CD4-positive, alpha-beta memory T cell (primary cell): Measurements from ENCODE around the gene HRH1. TPM values are rescaled to one million over a fixed set of nuclear protein-coding genes. Genes with fewer than 3 reads are reported as not detected.

ENCODE experiments used
- CTCF ChIA-PET: fragments of 350-600 bp; sonication (Branson Sonifier 250); formaldehyde crosslinking; loops from one replicate; lab custom pipeline; 2021; ENCODE audit warnings: inconsistent platforms; ENCODE audit not compliant: partially characterized antibody; lab: Charles Lee
- POLR2A ChIA-PET: fragments of 350-600 bp; sonication (Branson Sonifier 250); formaldehyde crosslinking; loops from one replicate; lab custom pipeline; 2021; ENCODE audit not compliant: partially characterized antibody; lab: Charles Lee
- DNase-seq, 5 donors: peaks; one replicate each; pipeline versions ENCODE4 v3.0.0 to v3.0.0-alpha.2; 2020 to 2022; ENCODE audit warnings: mixed read lengths in 1 of 5
- H3K27ac ChIP-seq: one replicate; pipeline ENCODE4 v1.7.0; 2013; ENCODE audit warnings: low read depth, low read length
- H3K27me3 ChIP-seq: 2 replicates; pipeline ENCODE4 v1.7.0; 2013; ENCODE audit warnings: mild to moderate bottlenecking, low read length, moderate library complexity; ENCODE audit not compliant: insufficient read depth
- H3K36me3 ChIP-seq: 2 replicates; pipeline ENCODE4 v1.7.0; 2013; ENCODE audit warnings: mild to moderate bottlenecking, low read length, moderate library complexity; ENCODE audit not compliant: insufficient read depth
- H3K4me1 ChIP-seq: 2 replicates; pipeline ENCODE4 v1.7.0; 2013; ENCODE audit warnings: mild to moderate bottlenecking, low read length, moderate library complexity; ENCODE audit not compliant: insufficient read depth
- H3K4me3 ChIP-seq, 2 donors: one replicate each; pipeline ENCODE4 v1.7.0; 2013; ENCODE audit warnings: low read length in 2 of 2, mild to moderate bottlenecking in 1 of 2
- H3K9me3 ChIP-seq, 2 donors: one replicate each; pipeline ENCODE4 v1.7.0; 2013; ENCODE audit warnings: low read length in 2 of 2, control low read depth in 1 of 2; ENCODE audit not compliant: control insufficient read depth in 1 of 2
- H3K27ac Mint-ChIP-seq, 7 donors: one replicate each; pipeline ENCODE4 v1.8.0; 2020 to 2021; ENCODE audit warnings: mixed read lengths in 7 of 7, mild to moderate bottlenecking in 6 of 7, inconsistent platforms in 3 of 7, moderate library complexity in 3 of 7
- H3K27me3 Mint-ChIP-seq, 2 donors: one replicate each; pipeline ENCODE4 v1.8.0; 2020 to 2021; ENCODE audit warnings: mixed read lengths in 2 of 2
- H3K36me3 Mint-ChIP-seq, 2 donors: one replicate each; pipeline ENCODE4 v1.8.0; 2020 to 2021; ENCODE audit warnings: mixed read lengths in 2 of 2, inconsistent platforms in 1 of 2, mild to moderate bottlenecking in 1 of 2
- H3K4me1 Mint-ChIP-seq, 4 donors: one replicate each; pipeline ENCODE4 v1.8.0; 2020 to 2021; ENCODE audit warnings: mixed read lengths in 4 of 4, mild to moderate bottlenecking in 1 of 4
- H3K4me3 Mint-ChIP-seq, 8 donors: one replicate each; pipeline ENCODE4 v1.8.0; 2020 to 2021; ENCODE audit warnings: mixed read lengths in 8 of 8, mild to moderate bottlenecking in 7 of 8, moderate library complexity in 6 of 8, inconsistent platforms in 3 of 8
- H3K9me3 Mint-ChIP-seq, 8 donors: one replicate each; pipeline ENCODE4 v1.8.0; 2020 to 2021; ENCODE audit warnings: mixed read lengths in 8 of 8, mild to moderate bottlenecking in 5 of 8, inconsistent platforms in 3 of 8, moderate library complexity in 1 of 8
- intact Hi-C: fragments of 100-400 bp; cut with micrococcal nuclease; formaldehyde crosslinking; loops from one replicate; pipeline ENCODE4 v1.15.1; 2023
- polyA plus RNA-seq, 2 donors: library from polyadenylated mRNA; unstranded; fragments of 300-500 nt; fragmentation: Illumina TruSeq; gene quantifications; one replicate each; pipeline ENCODE4 v1.2.3, GENCODE V29; 2021
- total RNA-seq, 2 experiments: library from RNA; stranded (reverse); gene quantifications; one replicate each; pipeline ENCODE4 v1.2.3, GENCODE V29; 2021

The HRH1 gene
- total and polyA plus RNA-seq, 4 experiments from 2014 or later = 0.31 to 0.81 (median 0.58) TPM; not detected in 1

GRCh38 chr3:11220230-11220629 is 65.9 kb downstream of the HRH1 start:
- Histone ChIP-seq H3K4me1 (no peaks in the 10 kb centered on the region), H3K36me3 (no peaks in the 10 kb centered on the region), H3K27ac (no peak overlapping the region), H3K4me3 (no peak overlapping the region), H3K9me3 (no peaks in the 10 kb centered on the region), H3K27me3 (no peaks in the 10 kb centered on the region)
- no peak for DNase-seq
- Mint-ChIP-seq H3K27me3 (peaks cover 2 to 5% of the 10 kb centered on the region in 2 donors), H3K36me3 (no peaks in the 10 kb centered on the region), H3K4me1 (no peaks in the 10 kb centered on the region), H3K9me3 (no peaks in the 10 kb centered on the region), H3K4me3 (no peak overlapping the region), H3K27ac (no peak overlapping the region)
- ChIA-PET CTCF (no interaction called here), POLR2A (no interaction called here)
- intact Hi-C loops = no loop called here

- no peaks in the 10 kb centered on the region for H3K36me3 Mint-ChIP-seq
- H3K27ac Mint-ChIP-seq = no peak overlapping the region
- intact Hi-C loops = no loop called here
- Histone ChIP-seq H3K27ac (no peak overlapping the region), H3K36me3 (no peaks in the 10 kb centered on the region), H3K4me1 (no peaks in the 10 kb centered on the region), H3K27me3 (no peaks in the 10 kb centered on the region), H3K4me3 (no peak overlapping the region), H3K9me3 (no peaks in the 10 kb centered on the region)
- H3K27me3 Mint-ChIP-seq = peaks cover 2 to 5% of the 10 kb centered on the region in 2 donors
- CTCF ChIA-PET = no interaction called here
- H3K4me1 Mint-ChIP-seq = peaks cover 0 to 4% (median under 1%) of the 10 kb centered on the region in 4 donors
- H3K4me3 Mint-ChIP-seq = no peak overlapping the region
- POLR2A ChIA-PET = no interaction called here
- DNase-seq = no peak
- H3K9me3 Mint-ChIP-seq = no peaks in the 10 kb centered on the region
Measured at GRCh38 chr3:11221818-11222415, 67.6 kb downstream of the HRH1 start.

DNA sequence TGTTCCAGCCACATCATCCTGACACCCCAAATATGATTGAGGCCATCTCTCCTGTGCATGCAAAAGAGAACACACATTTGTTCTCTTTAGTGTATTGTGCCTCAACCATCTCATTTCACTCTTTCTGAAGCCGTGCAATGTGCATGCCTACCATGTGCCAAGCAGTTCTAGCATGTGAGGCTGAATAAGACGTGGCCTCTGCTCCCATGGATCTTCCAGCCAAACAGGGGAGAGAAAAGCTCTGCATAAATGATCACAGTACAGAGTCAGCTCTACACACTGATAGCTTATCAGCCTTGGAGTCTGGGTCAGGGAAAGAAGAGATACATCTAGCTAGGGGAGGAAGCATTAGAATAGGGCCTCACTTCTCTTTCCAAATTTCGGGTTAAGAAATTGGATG is 69.7 kb downstream of the HRH1 start:
- Mint-ChIP-seq H3K4me1 (peaks cover 0 to 6% (median 1%) of the 10 kb centered on the region in 4 donors), H3K9me3 (no peaks in the 10 kb centered on the region), H3K27me3 (peaks cover 2 to 5% of the 10 kb centered on the region in 2 donors), H3K36me3 (no peaks in the 10 kb centered on the region), H3K27ac (no peak overlapping the region), H3K4me3 (no peak overlapping the region)
- Histone ChIP-seq H3K36me3 (no peaks in the 10 kb centered on the region), H3K27me3 (no peaks in the 10 kb centered on the region), H3K4me3 (no peak overlapping the region), H3K27ac (no peak overlapping the region), H3K9me3 (no peaks in the 10 kb centered on the region), H3K4me1 (no peaks in the 10 kb centered on the region)
- POLR2A ChIA-PET = no interaction called here
- DNase-seq = no peak
- intact Hi-C loops = no loop called here
- CTCF ChIA-PET = no interaction called here

DNA sequence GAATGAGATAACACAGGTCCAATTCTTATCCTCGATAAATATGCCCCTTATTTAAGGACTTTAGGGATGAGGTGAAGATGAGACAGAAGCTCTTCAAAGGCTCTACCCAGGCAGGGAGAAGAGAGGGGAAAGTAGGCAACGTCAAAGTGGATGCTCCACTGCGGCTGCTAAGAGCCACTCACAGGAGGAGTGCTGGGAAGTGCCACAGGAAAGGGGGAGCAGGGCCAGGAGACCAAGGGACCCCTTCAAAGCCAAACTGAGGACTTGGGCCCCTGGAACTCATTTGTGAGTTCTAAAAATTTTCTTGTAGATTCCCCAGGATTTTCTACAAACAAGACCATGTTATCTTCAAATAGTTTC is 70.6 kb downstream of the HRH1 start:
- no peaks in the 10 kb centered on the region for H3K36me3 ChIP-seq
- H3K4me3 ChIP-seq = no peak overlapping the region
- H3K27me3 ChIP-seq = no peaks in the 10 kb centered on the region
- ChIA-PET CTCF (interaction anchor here (1.5 kb wide), 1 partner anchor 12 kb away, joined by 3 read pairs; no protein-coding TSS in a partner anchor), POLR2A (no interaction called here)
- H3K4me1 ChIP-seq = no peaks in the 10 kb centered on the region
- Mint-ChIP-seq H3K4me1 (peaks cover 0 to 6% (median 1%) of the 10 kb centered on the region in 4 donors), H3K27me3 (peaks cover 2 to 5% of the 10 kb centered on the region in 2 donors), H3K4me3 (no peak overlapping the region), H3K27ac (peak overlapping the region in 2 of 7 donors; percentile 66 to 68), H3K36me3 (no peaks in the 10 kb centered on the region), H3K9me3 (no peaks in the 10 kb centered on the region)
- no peaks in the 10 kb centered on the region for H3K9me3 ChIP-seq
- no peak overlapping the region for H3K27ac ChIP-seq
- intact Hi-C loops = no loop called here
- DNase-seq = no peak

- Histone ChIP-seq H3K27ac (no peak overlapping the region), H3K36me3 (no peaks in the 10 kb centered on the region), H3K4me1 (no peaks in the 10 kb centered on the region), H3K4me3 (no peak overlapping the region), H3K9me3 (no peaks in the 10 kb centered on the region), H3K27me3 (no peaks in the 10 kb centered on the region)
- ChIA-PET POLR2A (no interaction called here), CTCF (interaction anchor here (1.5 kb wide), 1 partner anchor 10 kb away, joined by 3 read pairs; no protein-coding TSS in a partner anchor)
- Mint-ChIP-seq H3K4me3 (no peak overlapping the region), H3K4me1 (peaks cover 0 to 6% (median 1%) of the 10 kb centered on the region in 4 donors), H3K36me3 (no peaks in the 10 kb centered on the region), H3K27me3 (peaks cover 2 to 5% of the 10 kb centered on the region in 2 donors), H3K27ac (no peak overlapping the region), H3K9me3 (no peaks in the 10 kb centered on the region)
- intact Hi-C loops = no loop called here
- no peak for DNase-seq
Measured at GRCh38 chr3:11226042-11226370, 71.7 kb downstream of the HRH1 start.

DNA sequence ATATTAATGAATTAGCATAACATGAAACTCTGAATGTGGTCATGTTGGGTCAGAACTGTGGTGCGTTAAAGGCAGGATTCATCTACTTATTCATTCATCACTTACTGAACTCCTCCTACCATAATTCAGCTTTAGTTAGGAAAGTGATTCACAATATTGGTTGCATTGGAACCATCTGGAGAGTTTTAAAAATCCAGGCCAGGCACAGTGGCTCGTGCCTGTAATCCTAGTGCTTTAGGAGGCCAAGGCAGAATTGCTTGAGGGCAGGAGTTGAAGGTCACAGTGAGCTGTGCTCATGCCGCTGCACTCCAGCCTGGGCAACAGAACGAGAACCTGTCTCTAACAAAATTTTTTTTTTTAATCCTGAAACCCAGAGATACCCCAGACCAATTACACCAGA is 73.7 kb downstream of the HRH1 start:
- H3K4me3 Mint-ChIP-seq = no peak overlapping the region
- no peaks in the 10 kb centered on the region for H3K9me3 ChIP-seq
- ChIA-PET POLR2A (no interaction called here), CTCF (no interaction called here)
- no peaks in the 10 kb centered on the region for H3K27me3 ChIP-seq
- intact Hi-C loops = no loop called here
- no peak overlapping the region for H3K4me3 ChIP-seq
- no peaks in the 10 kb centered on the region for H3K36me3 Mint-ChIP-seq
- H3K27me3 Mint-ChIP-seq = peaks cover 0 to 2% of the 10 kb centered on the region in 2 donors
- no peaks in the 10 kb centered on the region for H3K36me3 ChIP-seq
- H3K4me1 Mint-ChIP-seq = peaks cover 0 to 6% (median 1%) of the 10 kb centered on the region in 4 donors
- no peaks in the 10 kb centered on the region for H3K4me1 ChIP-seq
- DNase-seq = no peak
- H3K27ac ChIP-seq = no peak overlapping the region
- no peak overlapping the region for H3K27ac Mint-ChIP-seq
- no peaks in the 10 kb centered on the region for H3K9me3 Mint-ChIP-seq

GRCh38 chr3:11230125-11230524 is 75.8 kb downstream of the HRH1 start:
- no peak overlapping the region for H3K27ac ChIP-seq
- H3K9me3 ChIP-seq = no peaks in the 10 kb centered on the region
- ChIA-PET POLR2A (no interaction called here), CTCF (interaction anchor here (1.3 kb wide), 1 partner anchor 10 kb away, joined by 5 read pairs; no protein-coding TSS in a partner anchor)
- peaks cover 0 to 6% (median 1%) of the 10 kb centered on the region in 4 donors for H3K4me1 Mint-ChIP-seq
- no peaks in the 10 kb centered on the region for H3K9me3 Mint-ChIP-seq
- no peak overlapping the region for H3K4me3 ChIP-seq
- H3K36me3 ChIP-seq = no peaks in the 10 kb centered on the region
- H3K4me3 Mint-ChIP-seq = no peak overlapping the region
- no peaks in the 10 kb centered on the region for H3K36me3 Mint-ChIP-seq
- no peak overlapping the region for H3K27ac Mint-ChIP-seq
- intact Hi-C loops = no loop called here
- H3K4me1 ChIP-seq = no peaks in the 10 kb centered on the region
- peaks cover 0 to 2% of the 10 kb centered on the region in 2 donors for H3K27me3 Mint-ChIP-seq
- no peaks in the 10 kb centered on the region for H3K27me3 ChIP-seq
- DNase-seq = no peak
